Esophagus muscularis mucosa (tissue), 4 donors: ENCODE measurements around the gene NEUROD2.

Experiments
- EP300 ChIP-seq: sonication (generic); formaldehyde crosslinking; IDR thresholded peaks from one replicate; pipeline ENCODE4 v1.6.1; 2017; ENCODE audit warnings: antibody characterized with exemption
- POLR2A ChIP-seq: fragments of 450-650 bp; IDR thresholded peaks from one replicate; pipeline ENCODE4 v1.6.1; 2017; ENCODE audit warnings: antibody characterized with exemption, moderate library complexity, mild to moderate bottlenecking, low read depth
- TF ChIP-seq, protein P1 (sequence below), 3 experiments: fragments of 200-600 bp in 2 of 3; fragments of 450-650 bp in 1 of 3; sonication (generic) in 2 of 3; IDR thresholded peaks; one replicate each; pipeline ENCODE4 v1.5.1; 2017 to 2019; ENCODE audit warnings: antibody characterized with exemption in 3 of 3, mild to moderate bottlenecking in 2 of 3, moderate library complexity in 1 of 3

DNA sequence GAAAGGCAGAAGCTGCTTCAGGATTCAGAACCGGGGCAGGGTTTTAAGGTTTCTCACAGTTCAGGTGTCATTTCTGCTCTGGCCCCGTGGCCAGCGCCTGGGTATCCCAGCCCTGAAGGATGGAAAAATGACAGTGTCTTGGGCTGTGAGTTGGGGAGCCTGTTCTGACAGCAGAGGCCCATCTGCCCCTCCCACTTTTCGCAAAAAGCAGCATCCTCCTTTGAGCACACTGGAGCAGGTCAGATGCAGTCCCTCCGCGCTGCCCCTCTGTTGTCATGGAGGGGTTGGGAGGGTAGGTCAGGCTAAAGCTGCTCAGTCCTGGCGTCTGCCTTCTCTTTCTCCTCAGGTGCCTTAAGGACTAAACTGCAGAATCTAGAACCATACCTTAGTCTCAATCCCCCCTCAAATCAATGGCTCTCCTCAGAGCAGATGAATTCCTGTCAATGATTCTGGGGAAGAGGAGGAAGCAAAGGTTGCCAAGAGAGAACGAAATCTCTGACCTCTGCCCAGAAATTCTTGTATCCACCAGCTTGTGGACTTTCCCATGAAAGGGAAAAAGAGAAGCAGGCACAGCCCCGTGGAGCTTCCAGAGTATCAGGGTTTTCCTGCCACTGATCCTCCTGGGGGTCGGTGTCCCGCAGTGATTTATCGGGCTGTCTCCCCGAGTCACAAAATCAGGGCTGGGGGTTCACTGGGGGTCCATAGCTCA is 7.3 kb downstream of the NEUROD2 start:
- TF ChIP-seq POLR2A: no peak
- TF ChIP-seq EP300: no peak
- TF ChIP-seq, protein P1, sequence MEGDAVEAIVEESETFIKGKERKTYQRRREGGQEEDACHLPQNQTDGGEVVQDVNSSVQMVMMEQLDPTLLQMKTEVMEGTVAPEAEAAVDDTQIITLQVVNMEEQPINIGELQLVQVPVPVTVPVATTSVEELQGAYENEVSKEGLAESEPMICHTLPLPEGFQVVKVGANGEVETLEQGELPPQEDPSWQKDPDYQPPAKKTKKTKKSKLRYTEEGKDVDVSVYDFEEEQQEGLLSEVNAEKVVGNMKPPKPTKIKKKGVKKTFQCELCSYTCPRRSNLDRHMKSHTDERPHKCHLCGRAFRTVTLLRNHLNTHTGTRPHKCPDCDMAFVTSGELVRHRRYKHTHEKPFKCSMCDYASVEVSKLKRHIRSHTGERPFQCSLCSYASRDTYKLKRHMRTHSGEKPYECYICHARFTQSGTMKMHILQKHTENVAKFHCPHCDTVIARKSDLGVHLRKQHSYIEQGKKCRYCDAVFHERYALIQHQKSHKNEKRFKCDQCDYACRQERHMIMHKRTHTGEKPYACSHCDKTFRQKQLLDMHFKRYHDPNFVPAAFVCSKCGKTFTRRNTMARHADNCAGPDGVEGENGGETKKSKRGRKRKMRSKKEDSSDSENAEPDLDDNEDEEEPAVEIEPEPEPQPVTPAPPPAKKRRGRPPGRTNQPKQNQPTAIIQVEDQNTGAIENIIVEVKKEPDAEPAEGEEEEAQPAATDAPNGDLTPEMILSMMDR (IDR thresholded peaks at IDR 0.05): no peak
